NCI-H2196 treated with DMSO at 0.1 percent for 48 hours (cell line): ENCODE results near the gene TMEM187.

Experiments
- DNase-seq: peaks from one replicate; lab custom pipeline; 2025; ENCODE audit not compliant: unreplicated experiment; lab: John Stamatoyannopoulos, UW

TMEM187 gene

GRCh38 chrX:153934762-153935325, 37.7 kb upstream of the TMEM187 start, which contains the start of gene NAA10:
Gene NAA10 (minus strand): TSS chrX:153935037. CDS start chrX:153934904, 133 bp downstream.
- DNase-seq: peak; percentile 56

GRCh38 chrX:153935326-153935851, 37.2 kb upstream of the TMEM187 start:
- DNase-seq: no peak

GRCh38 chrX:153937056-153937455, 35.5 kb upstream of the TMEM187 start:
- DNase-seq: no peak

GRCh38 chrX:153938226-153938786, 34.2 kb upstream of the TMEM187 start:
- no peak for DNase-seq

- no peak for DNase-seq
Observed at GRCh38 chrX:153939573-153939972, 33.0 kb upstream of the TMEM187 start.

- DNase-seq: no peak
Observed at GRCh38 chrX:153941336-153942252, 31.0 kb upstream of the TMEM187 start.

GRCh38 chrX:153944140-153944799, 28.3 kb upstream of the TMEM187 start, which contains the start of gene RENBP:
Gene RENBP (minus strand): TSS chrX:153944643. CDS start chrX:153944610, 33 bp downstream.
- DNase-seq: no peak

DNA sequence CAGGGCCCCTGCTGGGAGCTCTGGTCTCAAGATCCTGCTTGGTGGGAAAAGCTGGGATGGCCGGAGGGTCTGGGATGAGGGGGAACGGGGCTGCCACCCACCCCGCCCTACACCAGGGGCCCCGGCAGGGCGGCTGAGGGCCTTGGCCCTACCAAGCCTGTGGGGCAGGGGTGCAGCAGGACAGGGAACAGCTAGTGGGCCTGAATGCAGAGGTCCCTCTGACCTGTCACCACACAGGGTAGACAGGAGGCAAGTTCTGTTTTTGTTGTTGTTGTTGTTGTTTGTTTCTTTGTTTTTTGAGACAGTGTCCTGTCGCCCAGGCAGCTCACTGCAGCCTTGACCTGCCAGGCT, 27.8 kb upstream of the TMEM187 start:
- DNase-seq: no peak

DNA sequence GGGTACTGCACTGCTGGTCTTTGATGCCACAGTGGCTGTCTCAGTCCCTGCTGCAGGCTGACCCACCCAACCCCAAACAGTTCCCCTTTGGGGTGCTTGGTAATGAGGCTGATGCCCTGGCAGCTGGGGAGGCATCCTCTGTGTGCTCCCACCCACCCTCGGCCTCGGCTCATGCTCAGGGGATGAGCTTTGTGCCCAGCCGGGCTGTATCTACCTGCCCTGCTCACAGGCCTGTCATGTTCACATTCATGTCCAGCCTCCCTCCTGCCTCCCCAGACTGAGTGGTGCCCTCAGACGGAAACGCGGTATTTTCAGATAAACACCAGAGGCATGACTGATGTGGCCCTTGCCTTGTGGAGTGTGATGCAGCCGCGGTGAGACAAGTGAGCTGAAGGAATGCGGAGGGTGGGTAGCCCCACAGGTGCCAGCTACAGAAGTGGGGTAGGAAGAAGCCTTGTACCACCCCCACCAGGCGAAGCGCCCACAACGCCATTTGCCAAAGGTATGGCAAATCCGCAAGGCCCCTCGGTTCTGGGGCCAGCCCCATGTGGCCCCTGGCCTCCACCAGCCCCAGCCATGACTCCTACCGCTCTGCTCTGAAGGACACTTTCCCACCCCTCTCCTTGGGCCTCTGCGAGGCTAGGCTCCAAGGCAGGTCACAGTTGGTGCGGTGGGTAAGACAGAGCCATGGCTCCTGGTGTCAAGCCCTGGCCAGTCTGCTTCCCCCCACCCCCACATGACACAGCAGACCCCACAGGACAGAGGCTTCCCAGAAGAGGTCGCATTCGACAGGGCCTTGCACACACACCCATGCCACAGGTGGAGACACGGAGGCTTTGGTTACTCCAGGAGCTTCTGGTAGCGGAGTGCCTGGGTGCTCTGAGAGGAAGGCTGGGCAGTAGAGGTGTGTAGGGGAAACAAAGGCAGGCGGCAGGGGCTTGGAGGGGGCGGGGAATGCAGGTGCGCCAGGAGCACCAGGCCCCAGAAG, 26.3 kb upstream of the TMEM187 start:
- DNase-seq: no peak

DNA sequence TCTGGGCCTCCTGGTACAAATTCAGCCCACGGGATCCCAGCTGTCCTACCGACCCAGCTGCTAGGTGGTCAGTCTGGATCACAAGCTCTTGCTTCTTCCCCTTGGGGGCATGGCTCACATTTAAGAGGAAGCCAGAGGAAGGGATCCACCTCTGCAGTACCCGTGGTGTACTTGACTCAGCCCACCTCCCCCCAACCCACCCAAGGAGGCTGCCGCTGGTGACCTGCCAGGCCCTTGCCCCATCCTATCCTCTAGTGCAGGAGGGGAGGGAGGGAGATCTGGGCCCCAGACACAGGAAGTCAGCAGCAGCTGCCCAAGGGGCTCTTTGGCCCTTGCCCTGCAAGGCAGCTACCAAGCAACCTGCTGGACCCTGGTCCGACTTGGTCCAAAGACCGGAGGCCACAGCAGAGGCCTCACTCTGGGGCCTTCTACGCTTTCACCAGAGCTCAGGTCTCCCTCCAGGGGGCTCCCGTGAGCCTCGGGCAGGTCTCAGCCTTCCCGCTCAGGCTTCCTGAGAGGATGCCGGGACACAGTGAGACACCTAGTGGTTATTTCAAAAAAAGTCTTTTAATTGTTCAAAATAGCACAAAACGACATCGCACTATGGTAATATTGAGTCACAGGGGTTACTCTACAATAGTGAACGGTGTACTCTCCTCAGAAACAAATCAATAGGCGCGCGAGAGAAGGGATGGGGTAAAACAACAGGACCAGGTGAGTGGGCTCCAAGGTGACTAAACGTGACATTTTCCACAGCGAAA, 25.4 kb upstream of the TMEM187 start:
- DNase-seq: peak; percentile 31

- no peak for DNase-seq
Observed at GRCh38 chrX:153948002-153948466, 24.5 kb upstream of the TMEM187 start.

DNA sequence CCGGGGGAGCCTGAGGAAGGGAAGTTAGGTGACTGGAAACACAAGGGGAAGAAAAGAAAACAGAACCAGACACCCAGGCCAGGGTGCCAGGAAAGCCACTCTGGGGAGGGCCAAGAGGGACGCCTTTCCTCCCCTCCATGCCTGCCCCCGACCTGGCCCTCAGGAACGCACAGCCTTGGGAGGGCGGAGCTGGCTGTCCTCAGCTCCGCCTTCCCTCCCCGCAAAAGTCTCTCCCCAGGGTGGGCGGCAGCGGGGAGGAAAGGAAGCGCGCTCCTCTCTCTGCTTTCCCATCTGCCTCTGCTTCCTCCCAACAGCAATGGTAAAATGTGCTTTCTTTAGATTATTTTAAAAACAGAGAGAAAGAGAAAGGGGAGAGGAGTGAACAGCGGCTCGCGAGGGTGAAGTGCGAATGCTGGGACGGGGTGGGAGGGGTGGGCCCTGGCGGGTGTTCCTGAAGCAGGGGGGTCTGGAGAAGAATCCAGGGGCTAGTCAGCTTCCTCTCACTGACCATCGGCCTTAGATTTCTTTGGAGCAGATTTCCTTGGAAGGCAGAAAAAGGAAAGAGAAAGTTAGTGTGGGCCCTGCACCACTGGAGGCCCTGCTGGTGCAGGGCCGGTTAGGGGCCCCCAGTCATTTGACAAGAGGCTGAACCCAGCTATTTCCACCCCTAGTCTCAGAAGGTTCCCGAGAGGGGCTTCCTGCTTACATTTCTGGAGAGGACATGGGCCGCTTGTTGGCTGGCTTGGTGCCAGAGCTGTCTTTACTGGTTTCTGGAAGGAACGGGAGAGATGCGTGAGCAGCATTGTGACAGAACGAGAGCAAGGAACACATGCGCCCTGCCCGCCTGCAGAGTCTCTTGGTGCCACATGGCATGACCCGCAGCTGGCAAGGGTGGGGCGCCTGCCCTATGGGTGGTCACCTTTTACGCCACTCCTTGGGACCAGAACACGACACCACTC, 23.4 kb upstream of the TMEM187 start:
- DNase-seq: no peak

DNA sequence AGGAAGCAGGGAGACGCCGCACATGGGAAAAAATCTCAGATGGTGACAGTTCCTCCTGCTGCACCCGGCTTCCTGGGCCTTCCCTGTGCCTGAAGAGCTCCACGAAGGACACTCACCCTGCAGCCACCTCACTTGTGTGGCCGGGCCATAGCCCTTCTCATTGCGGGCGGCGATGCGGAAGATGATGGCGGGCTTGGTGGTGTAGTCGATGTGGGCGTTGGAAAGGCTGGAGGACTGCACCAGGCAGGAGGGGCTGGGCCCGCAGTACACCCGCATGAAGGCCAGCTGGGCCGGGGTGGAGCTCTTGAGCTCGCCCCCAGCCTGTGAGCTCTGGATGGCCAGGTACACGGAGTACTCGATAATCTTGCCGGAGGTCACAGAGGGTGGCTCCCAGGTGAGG, 22.4 kb upstream of the TMEM187 start:
- DNase-seq: no peak

DNA sequence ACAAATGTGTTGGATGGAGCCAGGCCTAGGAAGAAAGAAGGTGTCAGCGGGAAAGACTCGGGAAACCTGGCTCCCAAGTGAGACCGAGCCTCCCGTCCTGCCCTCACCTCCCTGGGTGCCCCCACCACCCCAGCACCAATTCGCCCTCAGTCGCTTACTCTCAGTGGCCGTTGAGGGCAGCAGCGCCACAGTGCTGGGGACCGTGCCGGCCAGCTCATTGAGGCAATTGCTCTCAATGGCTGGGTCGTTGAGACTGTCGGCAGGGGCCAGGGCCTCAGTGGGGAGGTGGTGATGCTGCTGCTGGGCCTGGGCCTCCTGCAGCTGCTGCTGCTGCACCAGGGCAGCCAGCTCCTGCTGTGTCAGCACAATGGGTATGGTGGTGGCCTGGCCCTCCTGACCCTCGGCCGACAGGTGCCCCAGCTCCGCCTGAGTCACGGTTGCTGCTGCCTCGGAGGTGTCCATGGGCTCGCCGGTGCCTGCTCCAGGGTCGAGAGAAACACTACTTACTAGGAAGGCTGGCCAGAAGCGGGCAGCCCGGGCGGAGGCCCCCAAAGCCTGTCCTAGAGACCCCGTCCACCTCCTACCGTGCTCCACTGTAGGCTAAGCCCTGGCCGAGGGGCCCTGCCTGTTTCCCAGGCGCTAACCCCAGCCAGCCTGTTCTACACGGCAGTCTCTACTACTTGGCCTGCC, 20.7 kb upstream of the TMEM187 start:
- no peak for DNase-seq

GRCh38 chrX:153952373-153953026, 20.1 kb upstream of the TMEM187 start:
- no peak for DNase-seq

DNA sequence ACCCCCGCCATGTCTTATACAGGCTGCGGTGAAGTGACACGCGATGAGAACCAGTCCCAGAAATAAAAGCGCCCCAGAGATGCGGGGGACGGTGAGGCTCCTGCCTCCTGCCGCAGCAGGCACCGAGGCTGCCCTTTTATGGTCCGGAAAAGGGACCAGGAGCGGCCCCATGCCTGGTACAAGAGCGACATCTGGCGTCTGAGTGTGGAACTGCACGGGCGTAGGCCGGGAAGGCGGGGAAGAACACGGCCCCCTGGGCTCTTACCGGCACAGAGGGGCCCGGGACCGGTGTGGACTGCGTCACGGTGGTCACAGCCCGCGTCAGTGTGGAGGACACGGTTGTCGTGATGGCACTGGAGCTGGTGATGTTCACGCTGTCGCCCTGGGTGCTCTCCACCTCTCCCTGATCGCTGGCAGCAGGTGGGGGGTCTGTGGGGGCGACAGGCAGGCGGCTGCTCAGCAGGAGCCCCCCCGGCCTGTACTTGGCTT, 19.2 kb upstream of the TMEM187 start:
- peak; percentile 1 for DNase-seq
